K562 (cell line): Measurements from ENCODE around the gene BCKDHB. TPM values are rescaled to one million over a fixed set of nuclear protein-coding genes. Genes with fewer than 3 reads are reported as not detected.

Experiments
- ATAC-seq: fragments of 200-7000 bp; cut with Tn5 transposase; 3 replicates; pipeline ENCODE4 v1.9.1; 2020; ENCODE audit warnings: moderate library complexity
- BruUV-seq: library from RNA; stranded (reverse); fragments of 400-500 nt; replicated peaks from 2 replicates; lab custom pipeline; 2021; lab: Mats Ljungman, UMichigan
- CTCF ChIA-PET: fragments of 300-600 bp; formaldehyde crosslinking; extraction: SDS; loops from one replicate; lab custom pipeline; 2021; ENCODE audit warnings: low intra/inter-chr PET ratio; lab: Yijun Ruan, JAX
- POLR2A ChIA-PET: fragments of 300-600, 350-650 bp; sonication (Branson Sonifier 250); formaldehyde crosslinking; extraction: SDS; loops from one replicate; lab custom pipeline; 2021; ENCODE audit warnings: antibody characterized with exemption, inconsistent platforms; lab: Yijun Ruan, JAX
- DNase-seq, 4 experiments: peaks; one replicate each; pipeline versions ENCODE4 v3.0.0 to v3.0.0-alpha.2; 2011 to 2018; ENCODE audit warnings: low spot score in 3 of 4, mixed read lengths in 3 of 4; ENCODE audit errors: extremely low read depth in 1 of 4
- FAIRE-seq: peaks from 2 replicates; lab custom pipeline; 2011; peaks lifted over from hg19 to GRCh38; lab: Jason Lieb, UNC
- H2AFZ ChIP-seq: 2 replicates; pipeline ENCODE4 v1.6.0; 2011; ENCODE audit warnings: low read depth, low read length, control low read depth, inconsistent platforms
- H3K27ac ChIP-seq: fragments of 200-600 bp; 3 replicates; pipeline ENCODE4 v1.8.0; 2011; ENCODE audit warnings: low read depth, mild to moderate bottlenecking, control low read depth, inconsistent platforms, low read length, moderate library complexity, mixed read lengths; ENCODE audit errors: extremely low read depth
- H3K27me3 ChIP-seq, 2 experiments: fragments of 300-600 bp in 1 of 2; 2 replicates in 1 of 2; 3 replicates in 1 of 2; pipeline versions ENCODE4 v1.6.0 to v1.8.0; 2011; ENCODE audit warnings: inconsistent platforms in 2 of 2, low read length in 2 of 2, mild to moderate bottlenecking in 1 of 2, mixed read lengths in 1 of 2, moderate library complexity in 1 of 2; ENCODE audit not compliant: control insufficient read depth in 2 of 2, insufficient read depth in 2 of 2
- H3K36me3 ChIP-seq: fragments of 300-600 bp; 3 replicates; pipeline ENCODE4 v1.8.0; 2011; ENCODE audit warnings: mild to moderate bottlenecking, low read length, inconsistent platforms; ENCODE audit not compliant: control insufficient read depth, insufficient read depth
- H3K4me1 ChIP-seq, 2 experiments: fragments of 200-600 bp in 1 of 2; replicated peaks in 1 of 2; 2 replicates in 1 of 2; 3 replicates in 1 of 2; pipeline versions ENCODE4 v1.5.1 to v1.8.0; 2011; ENCODE audit warnings: inconsistent platforms in 2 of 2, low read length in 2 of 2, mild to moderate bottlenecking in 1 of 2, mixed read lengths in 1 of 2, moderate library complexity in 1 of 2; ENCODE audit not compliant: control insufficient read depth in 2 of 2, insufficient read depth in 2 of 2
- H3K4me2 ChIP-seq: 2 replicates; pipeline ENCODE4 v1.6.1; 2011; ENCODE audit warnings: low read length, control low read depth, inconsistent platforms, mixed read lengths; ENCODE audit not compliant: insufficient read depth
- H3K4me3 ChIP-seq: fragments of 200-600 bp; sonication (generic), shearing (Covaris generic); 2 replicates; pipeline ENCODE4 v1.5.1; 2016; ENCODE audit warnings: control low read depth, inconsistent platforms
- H3K79me2 ChIP-seq: fragments of 200-600 bp; 3 replicates; pipeline ENCODE4 v1.8.0; 2011; ENCODE audit warnings: low read length, inconsistent platforms; ENCODE audit not compliant: control insufficient read depth, insufficient read depth
- H3K9ac ChIP-seq, 2 experiments: 2 replicates each; pipeline versions ENCODE4 v1.6.0 to v1.6.1; 2011; ENCODE audit warnings: low read depth in 2 of 2, low read length in 2 of 2, control low read depth in 1 of 2, inconsistent platforms in 1 of 2, mild to moderate bottlenecking in 1 of 2, mixed read lengths in 1 of 2; ENCODE audit not compliant: insufficient read depth in 1 of 2
- H3K9me1 ChIP-seq: one replicate; pipeline ENCODE4 v1.6.0; 2011; ENCODE audit warnings: inconsistent platforms, mild to moderate bottlenecking, low read length, moderate library complexity; ENCODE audit not compliant: control insufficient read depth, insufficient read depth
- H3K9me3 ChIP-seq: replicated peaks from 2 replicates; pipeline ENCODE4 v1.5.1; 2011; ENCODE audit warnings: low read depth, low read length, inconsistent platforms; ENCODE audit not compliant: control insufficient read depth, insufficient read depth
- H4K20me1 ChIP-seq: replicated peaks from 2 replicates; pipeline ENCODE4 v1.6.1; 2011; ENCODE audit warnings: low read length, inconsistent platforms, mixed read lengths; ENCODE audit not compliant: control insufficient read depth, insufficient read depth
- ESRRB ChIP-seq: fragments of 250-450 bp; sonication (Bioruptor Pico); IDR thresholded peaks from 2 replicates; pipeline ENCODE4 v1.5.0; 2020; ENCODE audit warnings: mild to moderate bottlenecking, moderate library complexity, borderline replicate concordance
- HMGN3 ChIP-seq: IDR thresholded peaks from 2 replicates; pipeline ENCODE4 v1.6.1; 2011; ENCODE audit warnings: borderline replicate concordance, low read depth, mild to moderate bottlenecking, mixed read lengths, low read length; ENCODE audit not compliant: insufficient read length; ENCODE audit errors: extremely low read depth
- HSF4 ChIP-seq: fragments of 250-450 bp; sonication (Bioruptor Pico); IDR thresholded peaks from 2 replicates; pipeline ENCODE4 v2.1.2; 2022; ENCODE audit warnings: mild to moderate bottlenecking, moderate library complexity, borderline replicate concordance
- MTF1 ChIP-seq: fragments of 250-450 bp; sonication (Bioruptor Pico); IDR thresholded peaks from 2 replicates; pipeline ENCODE4 v1.9.0; 2021; ENCODE audit warnings: moderate library complexity, mild to moderate bottlenecking, inconsistent platforms, borderline replicate concordance
- RB1 ChIP-seq: fragments of 450-650 bp; IDR thresholded peaks from 2 replicates; pipeline ENCODE4 v1.6.1; 2017; ENCODE audit warnings: low read depth, mild to moderate bottlenecking
- in situ Hi-C: fragments of 300-500 bp; cut with MboI; formaldehyde crosslinking; loops from 4 replicates; pipeline ENCODE4 v1.15.0; 2018; ENCODE audit warnings: inconsistent platforms, mixed read lengths
- intact Hi-C: fragments of 100-400 bp; cut with micrococcal nuclease; formaldehyde crosslinking; loops from 2 replicates; pipeline ENCODE4 v1.14.2; 2022
- polyA plus RNA-seq, 8 experiments: library from polyadenylated mRNA; depleted of rRNA in 4 of 8; stranded (reverse) in 5 of 8; unstranded in 3 of 8; fragments of >200 nt; fragmentation: Nextera tagmentation in 2 of 8; fragmentation: Illumina TruSeq in 1 of 8; extraction: Ambion mirVana in 2 of 8; extraction: Trizol in 1 of 8; gene quantifications; 2 replicates each; pipeline versions ENCODE4 v1.2.1 to v1.2.3, GENCODE V29; 2011 to 2014; ENCODE audit warnings: inconsistent platforms in 1 of 8, missing spikeins in 1 of 8
- total RNA-seq, 7 experiments: library from RNA; depleted of rRNA in 6 of 7; stranded (reverse); fragments of >200 nt in 6 of 7; fragmentation: Illumina TruSeq in 2 of 7; extraction: Trizol in 2 of 7; gene quantifications; 2 replicates each; pipeline versions ENCODE4 v1.2.1 to v1.2.3, GENCODE V29; 2011 to 2021; ENCODE audit warnings: low replicate concordance in 1 of 7
- TF ChIP-seq, protein P1 (sequence below): sonication (generic); formaldehyde crosslinking; IDR thresholded peaks from 2 replicates; pipeline ENCODE4 v1.8.0; 2022; ENCODE audit warnings: mild to moderate bottlenecking, missing genetic modification reagents
- TF ChIP-seq, protein P2 (sequence below): sonication (generic); formaldehyde crosslinking; IDR thresholded peaks from 2 replicates; pipeline ENCODE4 v1.8.1; 2022; ENCODE audit warnings: missing genetic modification reagents
- TF ChIP-seq, protein P3 (sequence below): IDR thresholded peaks from 2 replicates; pipeline ENCODE4 v1.6.1; 2011; ENCODE audit warnings: borderline replicate concordance, low read depth, mild to moderate bottlenecking, moderate library complexity, low read length; ENCODE audit not compliant: insufficient read depth, poor library complexity, severe bottlenecking
- TF ChIP-seq, protein P4 (sequence below): sonication (generic); formaldehyde crosslinking; IDR thresholded peaks from 2 replicates; pipeline ENCODE4 v1.8.0; 2022; ENCODE audit warnings: missing genetic modification reagents, mild to moderate bottlenecking, borderline replicate concordance
- TF ChIP-seq, protein P5 (sequence below): sonication (generic); formaldehyde crosslinking; IDR thresholded peaks from 2 replicates; pipeline ENCODE4 v1.4.0; 2020; ENCODE audit warnings: mild to moderate bottlenecking, missing genetic modification reagents
- TF ChIP-seq, protein P6 (sequence below), 3 experiments: fragments of 200-800 bp in 1 of 3; sonication (Bioruptor generic) in 1 of 3; sonication (generic) in 1 of 3; formaldehyde crosslinking in 1 of 3; IDR thresholded peaks; 2 replicates each; pipeline versions ENCODE4 v1.6.1 to v1.8.0; 2016 to 2022; ENCODE audit warnings: mild to moderate bottlenecking in 2 of 3, missing compliant biosample characterization in 2 of 3, missing genetic modification characterization in 2 of 3, missing genetic modification reagents in 1 of 3

Gene BCKDHB
- total and polyA plus RNA-seq, 9 of the 15 experiments (the other 6 are each of a cell fraction or from before 2014, with no cell fraction given): 4.1 to 23.7 (median 7.5) TPM

DNA sequence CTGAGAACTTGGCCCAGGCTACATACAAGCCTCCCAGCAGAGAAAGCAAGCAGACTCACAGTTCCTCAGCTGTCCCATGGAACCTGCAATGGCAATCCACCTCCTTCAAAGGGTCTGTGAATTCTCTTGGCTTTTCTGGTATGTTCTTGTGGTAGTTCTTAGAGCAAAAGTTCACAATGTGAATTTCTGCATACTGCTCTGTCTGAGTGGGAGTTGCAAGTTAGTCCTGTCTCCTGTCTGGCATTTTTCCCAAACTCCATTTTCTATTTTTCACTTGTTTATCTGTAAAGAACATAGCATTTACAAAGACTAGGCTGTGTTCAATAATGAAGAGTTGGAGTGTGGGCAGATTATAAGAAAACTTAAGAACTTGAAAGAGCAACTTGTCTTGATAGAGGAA is 269.9 kb downstream of the BCKDHB start:
- ChIA-PET CTCF (no interaction called here), POLR2A (no interaction called here)
- Histone ChIP-seq H3K9me1 (no peaks in the 10 kb centered on the region), H4K20me1 (no peaks in the 10 kb centered on the region), H3K9ac (no peak overlapping the region), H3K27ac (no peak overlapping the region), H2AFZ (no peak overlapping the region), H3K4me2 (no peak overlapping the region), H3K9me3 (no peaks in the 10 kb centered on the region), H3K27me3 (no peaks in the 10 kb centered on the region), H3K4me3 (no peak overlapping the region), H3K4me1 (no peaks in the 10 kb centered on the region), H3K79me2 (no peaks in the 10 kb centered on the region), H3K36me3 (no peaks in the 10 kb centered on the region)
- intact Hi-C loops (no loop called here), in situ Hi-C loops (no loop called here)
- FAIRE-seq: no peak
- BruUV-seq: no TSS peak
- ATAC-seq: no peak
- DNase-seq: no peak
- TF ChIP-seq RB1 (no peak), MTF1 (CRISPR knock-in tag) (no peak), HMGN3 (no peak), ESRRB (no peak), HSF4 (CRISPR knock-in tag) (no peak)
- TF ChIP-seq, protein P1, sequence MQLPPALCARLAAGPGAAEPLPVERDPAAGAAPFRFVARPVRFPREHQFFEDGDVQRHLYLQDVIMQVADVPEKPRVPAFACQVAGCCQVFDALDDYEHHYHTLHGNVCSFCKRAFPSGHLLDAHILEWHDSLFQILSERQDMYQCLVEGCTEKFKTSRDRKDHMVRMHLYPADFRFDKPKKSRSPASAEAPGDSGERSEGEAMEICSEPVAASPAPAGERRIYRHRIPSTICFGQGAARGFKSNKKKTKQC: no peak
- TF ChIP-seq, protein P2, sequence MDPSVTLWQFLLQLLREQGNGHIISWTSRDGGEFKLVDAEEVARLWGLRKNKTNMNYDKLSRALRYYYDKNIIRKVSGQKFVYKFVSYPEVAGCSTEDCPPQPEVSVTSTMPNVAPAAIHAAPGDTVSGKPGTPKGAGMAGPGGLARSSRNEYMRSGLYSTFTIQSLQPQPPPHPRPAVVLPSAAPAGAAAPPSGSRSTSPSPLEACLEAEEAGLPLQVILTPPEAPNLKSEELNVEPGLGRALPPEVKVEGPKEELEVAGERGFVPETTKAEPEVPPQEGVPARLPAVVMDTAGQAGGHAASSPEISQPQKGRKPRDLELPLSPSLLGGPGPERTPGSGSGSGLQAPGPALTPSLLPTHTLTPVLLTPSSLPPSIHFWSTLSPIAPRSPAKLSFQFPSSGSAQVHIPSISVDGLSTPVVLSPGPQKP (CRISPR knock-in tag): no peak
- TF ChIP-seq, protein P3, sequence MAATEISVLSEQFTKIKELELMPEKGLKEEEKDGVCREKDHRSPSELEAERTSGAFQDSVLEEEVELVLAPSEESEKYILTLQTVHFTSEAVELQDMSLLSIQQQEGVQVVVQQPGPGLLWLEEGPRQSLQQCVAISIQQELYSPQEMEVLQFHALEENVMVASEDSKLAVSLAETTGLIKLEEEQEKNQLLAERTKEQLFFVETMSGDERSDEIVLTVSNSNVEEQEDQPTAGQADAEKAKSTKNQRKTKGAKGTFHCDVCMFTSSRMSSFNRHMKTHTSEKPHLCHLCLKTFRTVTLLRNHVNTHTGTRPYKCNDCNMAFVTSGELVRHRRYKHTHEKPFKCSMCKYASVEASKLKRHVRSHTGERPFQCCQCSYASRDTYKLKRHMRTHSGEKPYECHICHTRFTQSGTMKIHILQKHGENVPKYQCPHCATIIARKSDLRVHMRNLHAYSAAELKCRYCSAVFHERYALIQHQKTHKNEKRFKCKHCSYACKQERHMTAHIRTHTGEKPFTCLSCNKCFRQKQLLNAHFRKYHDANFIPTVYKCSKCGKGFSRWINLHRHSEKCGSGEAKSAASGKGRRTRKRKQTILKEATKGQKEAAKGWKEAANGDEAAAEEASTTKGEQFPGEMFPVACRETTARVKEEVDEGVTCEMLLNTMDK: no peak
- TF ChIP-seq, protein P4, sequence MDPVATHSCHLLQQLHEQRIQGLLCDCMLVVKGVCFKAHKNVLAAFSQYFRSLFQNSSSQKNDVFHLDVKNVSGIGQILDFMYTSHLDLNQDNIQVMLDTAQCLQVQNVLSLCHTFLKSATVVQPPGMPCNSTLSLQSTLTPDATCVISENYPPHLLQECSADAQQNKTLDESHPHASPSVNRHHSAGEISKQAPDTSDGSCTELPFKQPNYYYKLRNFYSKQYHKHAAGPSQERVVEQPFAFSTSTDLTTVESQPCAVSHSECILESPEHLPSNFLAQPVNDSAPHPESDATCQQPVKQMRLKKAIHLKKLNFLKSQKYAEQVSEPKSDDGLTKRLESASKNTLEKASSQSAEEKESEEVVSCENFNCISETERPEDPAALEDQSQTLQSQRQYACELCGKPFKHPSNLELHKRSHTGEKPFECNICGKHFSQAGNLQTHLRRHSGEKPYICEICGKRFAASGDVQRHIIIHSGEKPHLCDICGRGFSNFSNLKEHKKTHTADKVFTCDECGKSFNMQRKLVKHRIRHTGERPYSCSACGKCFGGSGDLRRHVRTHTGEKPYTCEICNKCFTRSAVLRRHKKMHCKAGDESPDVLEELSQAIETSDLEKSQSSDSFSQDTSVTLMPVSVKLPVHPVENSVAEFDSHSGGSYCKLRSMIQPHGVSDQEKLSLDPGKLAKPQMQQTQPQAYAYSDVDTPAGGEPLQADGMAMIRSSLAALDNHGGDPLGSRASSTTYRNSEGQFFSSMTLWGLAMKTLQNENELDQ (CRISPR knock-in tag): no peak
- TF ChIP-seq, protein P5, sequence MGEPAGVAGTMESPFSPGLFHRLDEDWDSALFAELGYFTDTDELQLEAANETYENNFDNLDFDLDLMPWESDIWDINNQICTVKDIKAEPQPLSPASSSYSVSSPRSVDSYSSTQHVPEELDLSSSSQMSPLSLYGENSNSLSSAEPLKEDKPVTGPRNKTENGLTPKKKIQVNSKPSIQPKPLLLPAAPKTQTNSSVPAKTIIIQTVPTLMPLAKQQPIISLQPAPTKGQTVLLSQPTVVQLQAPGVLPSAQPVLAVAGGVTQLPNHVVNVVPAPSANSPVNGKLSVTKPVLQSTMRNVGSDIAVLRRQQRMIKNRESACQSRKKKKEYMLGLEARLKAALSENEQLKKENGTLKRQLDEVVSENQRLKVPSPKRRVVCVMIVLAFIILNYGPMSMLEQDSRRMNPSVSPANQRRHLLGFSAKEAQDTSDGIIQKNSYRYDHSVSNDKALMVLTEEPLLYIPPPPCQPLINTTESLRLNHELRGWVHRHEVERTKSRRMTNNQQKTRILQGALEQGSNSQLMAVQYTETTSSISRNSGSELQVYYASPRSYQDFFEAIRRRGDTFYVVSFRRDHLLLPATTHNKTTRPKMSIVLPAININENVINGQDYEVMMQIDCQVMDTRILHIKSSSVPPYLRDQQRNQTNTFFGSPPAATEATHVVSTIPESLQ (CRISPR knock-in tag): no peak
- TF ChIP-seq, protein P6, sequence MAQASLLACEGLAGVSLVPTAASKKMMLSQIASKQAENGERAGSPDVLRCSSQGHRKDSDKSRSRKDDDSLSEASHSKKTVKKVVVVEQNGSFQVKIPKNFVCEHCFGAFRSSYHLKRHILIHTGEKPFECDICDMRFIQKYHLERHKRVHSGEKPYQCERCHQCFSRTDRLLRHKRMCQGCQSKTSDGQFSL (CRISPR knock-in tag; IDR thresholded peaks at IDR 0.05): no peak
- TF ChIP-seq, protein P6 (tag; IDR thresholded peaks at IDR 0.05): no peak
